GM10248 (cell line): Measurements from ENCODE around the gene PDZD4.

Source experiments
- CTCF ChIA-PET: fragments of 300-600 bp; sonication (Branson Sonifier 250); formaldehyde crosslinking; extraction: SDS; loops from one replicate; lab custom pipeline; 2021; ENCODE audit warnings: antibody characterized with exemption; lab: Yijun Ruan, JAX
- POLR2A ChIA-PET: fragments of 350-650 bp; sonication (Branson Sonifier 250); formaldehyde crosslinking; extraction: SDS; loops from one replicate; lab custom pipeline; 2020; ENCODE audit warnings: antibody characterized with exemption; lab: Yijun Ruan, JAX
- DNase-seq: peaks from one replicate; pipeline ENCODE4 v3.0.0; 2012; ENCODE audit errors: extremely low spot score
- TF ChIP-seq, protein P1 (sequence below): IDR thresholded peaks from 2 replicates; pipeline ENCODE4 v1.5.1; 2012; ENCODE audit warnings: mild to moderate bottlenecking, low read depth; ENCODE audit errors: extremely low read depth, missing control alignments, control extremely low read depth

Gene PDZD4

GRCh38 chrX:153769865-153770600 is 60.3 kb downstream of the PDZD4 start:
- CTCF ChIA-PET, result no interaction called here
- no peak for DNase-seq
- POLR2A ChIA-PET, result no interaction called here
- TF ChIP-seq, protein P1, sequence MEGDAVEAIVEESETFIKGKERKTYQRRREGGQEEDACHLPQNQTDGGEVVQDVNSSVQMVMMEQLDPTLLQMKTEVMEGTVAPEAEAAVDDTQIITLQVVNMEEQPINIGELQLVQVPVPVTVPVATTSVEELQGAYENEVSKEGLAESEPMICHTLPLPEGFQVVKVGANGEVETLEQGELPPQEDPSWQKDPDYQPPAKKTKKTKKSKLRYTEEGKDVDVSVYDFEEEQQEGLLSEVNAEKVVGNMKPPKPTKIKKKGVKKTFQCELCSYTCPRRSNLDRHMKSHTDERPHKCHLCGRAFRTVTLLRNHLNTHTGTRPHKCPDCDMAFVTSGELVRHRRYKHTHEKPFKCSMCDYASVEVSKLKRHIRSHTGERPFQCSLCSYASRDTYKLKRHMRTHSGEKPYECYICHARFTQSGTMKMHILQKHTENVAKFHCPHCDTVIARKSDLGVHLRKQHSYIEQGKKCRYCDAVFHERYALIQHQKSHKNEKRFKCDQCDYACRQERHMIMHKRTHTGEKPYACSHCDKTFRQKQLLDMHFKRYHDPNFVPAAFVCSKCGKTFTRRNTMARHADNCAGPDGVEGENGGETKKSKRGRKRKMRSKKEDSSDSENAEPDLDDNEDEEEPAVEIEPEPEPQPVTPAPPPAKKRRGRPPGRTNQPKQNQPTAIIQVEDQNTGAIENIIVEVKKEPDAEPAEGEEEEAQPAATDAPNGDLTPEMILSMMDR, result no peak

GRCh38 chrX:153769158-153769864 is 61.0 kb downstream of the PDZD4 start:
- TF ChIP-seq, protein P1, result no peak
- ChIA-PET CTCF (interaction anchor here (1.6 kb wide), 1 partner anchor 177 kb away, joined by 6 read pairs; no protein-coding TSS in a partner anchor), POLR2A (no interaction called here)
- DNase-seq, result no peak

- CTCF ChIA-PET, result interaction anchor here (1.2 to 1.6 kb wide), 3 partner anchors 14 to 178 kb away, joined by 3 to 6 read pairs (median 5); partner anchors contain the start of gene ARHGAP4
- TF ChIP-seq, protein P1, result peak; percentile 11
- DNase-seq, result no peak
- POLR2A ChIA-PET, result no interaction called here
Measured at GRCh38 chrX:153768311-153769157, 61.8 kb downstream of the PDZD4 start.

GRCh38 chrX:153767674-153768055 is 62.7 kb downstream of the PDZD4 start:
- ChIA-PET CTCF (interaction anchor here (1.2 to 1.6 kb wide), 3 partner anchors 14 to 179 kb away, joined by 3 to 6 read pairs (median 5); partner anchors contain the start of gene ARHGAP4), POLR2A (no interaction called here)
- TF ChIP-seq, protein P1, result no peak
- no peak for DNase-seq

DNA sequence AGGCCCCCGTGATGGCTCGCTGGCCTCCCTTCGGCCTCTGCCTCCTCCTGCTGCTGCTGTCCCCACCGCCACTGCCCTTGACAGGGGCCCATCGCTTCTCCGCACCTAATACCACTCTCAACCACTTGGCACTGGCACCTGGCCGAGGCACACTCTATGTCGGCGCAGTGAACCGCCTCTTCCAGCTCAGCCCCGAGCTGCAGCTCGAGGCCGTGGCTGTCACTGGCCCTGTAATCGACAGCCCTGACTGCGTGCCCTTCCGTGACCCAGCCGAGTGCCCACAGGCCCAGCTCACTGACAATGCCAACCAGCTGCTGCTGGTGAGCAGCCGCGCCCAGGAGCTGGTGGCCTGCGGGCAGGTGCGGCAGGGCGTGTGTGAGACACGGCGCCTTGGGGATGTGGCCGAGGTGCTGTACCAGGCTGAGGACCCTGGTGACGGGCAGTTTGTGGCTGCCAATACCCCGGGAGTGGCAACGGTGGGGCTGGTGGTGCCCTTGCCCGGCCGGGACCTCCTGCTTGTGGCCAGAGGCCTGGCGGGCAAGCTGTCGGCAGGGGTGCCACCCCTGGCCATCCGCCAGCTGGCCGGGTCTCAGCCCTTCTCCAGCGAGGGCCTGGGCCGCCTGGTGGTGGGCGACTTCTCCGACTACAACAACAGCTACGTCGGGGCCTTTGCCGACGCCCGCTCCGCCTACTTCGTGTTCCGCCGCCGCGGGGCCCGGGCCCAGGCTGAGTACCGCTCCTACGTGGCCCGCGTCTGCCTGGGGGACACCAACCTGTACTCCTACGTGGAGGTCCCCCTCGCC is 63.3 kb downstream of the PDZD4 start:
- DNase-seq, result no peak
- ChIA-PET POLR2A (no interaction called here), CTCF (interaction anchor here (1.0 to 1.6 kb wide), 5 partner anchors 11 to 187 kb away, joined by 3 to 6 read pairs (median 3); partner anchors contain the start of gene ARHGAP4)
- TF ChIP-seq, protein P1, result no peak
